Activated CD8-positive, alpha-beta memory T cell treated with anti-CD3 and anti-CD28 coated beads, Interleukin-2, amount 50 U/mL, for 1 hour (primary cell): ENCODE measurements around the gene TPTE2.
"Not testable (repeated sequence)": the region's sequence is repeated elsewhere in the genome, so short reads cannot be mapped to it uniquely, and the experiment has no call there.

Experiments used
- DNase-seq: peaks from one replicate; pipeline ENCODE4 v3.0.0-alpha.2; 2020; ENCODE audit errors: extremely low read depth

TPTE2 gene

DNA sequence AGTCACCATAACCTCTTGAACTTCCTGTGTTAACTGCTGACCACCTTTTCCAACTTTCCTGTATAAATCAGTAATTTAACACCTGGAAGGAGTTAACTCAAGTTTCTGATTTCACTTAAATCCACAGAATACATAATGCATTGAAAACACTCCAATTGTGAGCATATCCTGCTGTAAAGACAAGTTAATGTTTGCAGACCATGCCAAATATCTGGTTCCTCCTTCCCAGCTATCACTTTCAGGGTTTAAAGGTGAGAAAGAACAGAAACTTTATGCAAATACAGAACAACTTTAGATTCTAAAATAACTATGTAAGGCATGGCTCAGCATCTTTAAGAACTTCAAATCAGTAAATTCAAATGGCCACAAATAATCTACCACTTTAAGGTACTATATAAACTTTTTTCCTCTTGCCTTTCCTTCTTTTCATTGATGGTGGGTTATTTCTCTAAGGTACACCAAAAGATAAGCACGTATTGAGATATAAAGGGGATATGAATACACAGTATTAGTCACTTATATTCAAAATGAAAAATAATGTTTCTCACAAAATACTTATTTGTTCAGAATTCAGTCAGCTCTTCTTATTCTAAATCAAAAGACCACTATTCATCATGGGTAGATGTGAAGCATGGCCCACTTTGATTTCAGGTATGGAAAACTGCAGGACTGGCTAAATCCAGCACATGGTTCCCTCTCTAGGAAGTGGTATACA lies 6.6 kb upstream of the TPTE2 start:
- no peak for DNase-seq

DNA sequence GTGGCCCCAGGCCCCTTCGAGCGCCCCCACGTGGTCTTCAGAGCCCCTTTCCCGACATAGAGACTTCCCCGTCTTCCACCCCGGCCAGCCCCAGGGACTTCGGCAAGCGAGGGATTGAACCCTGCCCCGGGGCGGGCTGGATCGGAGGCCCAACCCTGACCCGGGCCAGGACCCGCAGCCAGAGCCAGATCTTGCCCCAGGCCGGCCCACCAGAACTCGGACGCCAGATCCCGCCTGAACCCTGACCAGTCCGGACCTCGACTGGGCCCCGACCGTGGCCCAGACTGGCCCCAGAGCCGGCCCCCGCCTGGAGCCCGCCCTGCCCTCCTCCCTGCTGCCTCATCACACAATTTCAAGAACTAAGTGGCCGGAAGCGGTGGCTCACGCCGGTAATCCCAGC lies 253 bp upstream of the TPTE2 start:
- DNase-seq = no peak

DNA sequence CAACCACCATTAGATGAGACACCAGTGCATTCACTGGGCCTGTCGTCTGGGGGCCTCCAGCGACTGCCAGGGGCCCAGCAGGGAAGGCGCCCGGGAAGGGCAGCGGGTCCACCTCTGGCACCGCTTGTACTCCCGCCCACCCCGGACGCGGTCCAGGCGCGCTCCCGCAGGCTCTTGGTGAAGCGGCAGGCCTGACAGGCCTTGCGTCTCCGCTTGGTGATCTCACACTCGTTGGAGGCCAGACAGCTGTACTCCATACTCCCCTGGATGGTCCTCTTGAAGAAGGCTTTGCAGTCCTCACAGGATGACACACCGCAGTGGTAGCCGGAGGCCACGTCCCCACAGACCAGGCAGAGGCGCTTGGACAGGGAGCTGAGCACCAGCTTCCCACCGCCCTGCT lies 660 bp downstream of the TPTE2 start:
- not testable (repeated sequence) for DNase-seq

DNA sequence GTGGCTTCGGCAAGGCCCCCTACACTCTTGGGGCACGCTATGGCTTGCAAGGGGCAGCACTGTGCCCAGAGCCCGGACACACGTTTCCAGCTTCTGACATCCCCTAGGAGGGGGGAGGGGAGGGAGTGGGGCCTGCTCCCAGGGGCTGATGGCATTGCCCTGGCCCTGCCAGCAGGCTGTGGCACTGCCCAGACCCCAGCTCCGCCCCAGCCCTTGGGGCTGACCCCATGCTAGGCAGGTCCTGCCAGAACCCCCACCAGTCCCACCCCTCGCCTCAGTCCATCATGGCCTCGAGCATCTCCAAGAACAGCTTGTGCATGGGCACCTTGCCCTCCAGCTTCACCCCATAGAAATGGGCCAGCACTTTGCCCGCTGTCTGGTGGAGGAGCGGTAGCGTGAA lies 1.6 kb downstream of the TPTE2 start:
- not testable (repeated sequence) for DNase-seq

DNA sequence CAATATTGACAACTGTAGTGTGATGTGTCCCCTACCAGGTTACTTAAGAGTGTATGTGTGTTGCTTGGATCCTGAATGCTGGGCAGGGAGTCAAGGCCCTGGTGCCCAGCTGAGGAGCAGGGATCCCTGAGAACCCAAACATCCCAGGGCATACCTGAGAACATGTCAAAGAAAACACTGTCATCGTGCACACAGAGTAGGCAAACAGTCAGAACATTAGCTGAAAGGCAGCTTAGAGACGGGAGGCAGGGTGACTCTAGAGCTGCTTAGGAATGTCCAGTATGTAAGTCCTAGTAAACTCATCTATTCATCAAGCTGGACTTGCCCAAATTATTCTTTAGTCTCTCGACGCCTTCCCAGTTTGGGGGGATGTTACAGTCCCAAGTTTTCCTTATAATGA lies 4.0 kb downstream of the TPTE2 start:
- DNase-seq = not testable (repeated sequence)

DNA sequence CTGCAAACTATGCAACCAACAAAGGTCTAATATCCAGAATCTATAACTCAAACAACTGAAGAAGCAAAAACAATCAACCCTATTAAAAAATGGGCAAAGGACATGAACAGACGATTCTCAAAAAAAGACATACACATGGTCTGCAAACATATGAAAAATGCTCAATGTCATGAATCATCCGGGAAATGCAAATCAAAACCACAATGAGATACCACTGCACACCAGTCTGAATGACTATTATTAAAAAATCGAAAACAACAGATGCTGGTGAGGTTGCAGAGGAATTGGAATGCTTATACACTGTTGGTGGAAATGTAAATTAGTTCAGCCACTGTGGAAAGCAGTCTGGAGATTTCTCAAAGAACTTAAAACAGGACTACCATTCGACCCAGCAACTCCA lies 12.1 kb downstream of the TPTE2 start:
- DNase-seq = not testable (repeated sequence)

DNA sequence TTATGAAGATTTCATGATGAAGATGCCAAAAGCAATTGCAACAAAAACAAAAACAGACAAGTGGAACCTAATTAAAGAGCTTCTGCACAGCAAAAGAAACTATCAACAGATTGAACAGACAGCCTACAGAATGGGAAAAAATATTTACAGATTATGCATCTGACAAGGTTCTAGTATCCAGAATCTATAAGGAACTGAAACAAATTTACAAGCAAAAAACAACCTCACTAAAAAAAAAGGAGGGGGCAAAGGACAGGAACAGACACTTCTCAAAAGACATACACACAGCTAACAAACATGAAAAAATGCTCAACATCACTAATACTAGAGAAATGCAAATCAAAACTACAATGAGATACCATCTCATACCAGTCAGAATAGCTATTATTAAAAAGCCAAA lies 35.7 kb downstream of the TPTE2 start:
- DNase-seq = not testable (repeated sequence)

DNA sequence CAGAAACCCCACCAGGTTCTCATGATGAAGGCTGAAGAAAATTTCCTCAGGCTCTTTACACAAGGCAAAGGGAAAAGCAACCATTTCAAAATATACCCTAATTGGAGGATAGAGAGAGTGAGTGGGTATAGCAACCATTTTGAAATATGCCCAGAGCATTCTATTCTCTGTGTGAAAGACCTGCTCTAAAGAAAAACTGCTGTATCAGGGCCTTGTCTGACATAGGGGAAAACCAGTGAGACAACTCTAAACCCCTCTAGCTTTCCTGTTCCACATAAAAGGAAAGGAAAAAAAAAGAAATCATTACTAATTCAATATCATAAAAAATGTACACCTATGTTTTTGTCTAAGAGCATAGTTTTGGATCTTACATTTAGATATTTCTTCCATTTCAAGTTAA lies 42.3 kb downstream of the TPTE2 start:
- DNase-seq = no peak

DNA sequence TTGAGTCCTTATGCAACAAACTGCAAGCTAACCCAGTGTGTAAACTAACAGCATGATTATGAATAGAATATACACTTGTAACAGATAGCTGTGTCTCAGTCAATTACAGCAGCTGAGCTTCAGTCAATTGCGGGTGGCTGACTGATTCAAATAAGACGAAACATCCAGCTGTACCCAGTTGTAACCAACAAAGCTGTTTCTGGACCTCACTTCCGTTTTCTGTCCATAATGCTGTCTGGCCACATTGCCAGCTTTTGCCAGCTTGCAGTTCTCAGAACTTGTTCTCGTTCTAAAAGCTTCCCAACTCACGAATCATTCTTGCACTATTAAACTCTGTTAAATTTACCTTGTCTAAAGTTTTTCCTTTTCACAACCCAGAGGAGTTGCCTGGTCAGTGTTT lies 53.7 kb downstream of the TPTE2 start:
- DNase-seq = not testable (repeated sequence)

DNA sequence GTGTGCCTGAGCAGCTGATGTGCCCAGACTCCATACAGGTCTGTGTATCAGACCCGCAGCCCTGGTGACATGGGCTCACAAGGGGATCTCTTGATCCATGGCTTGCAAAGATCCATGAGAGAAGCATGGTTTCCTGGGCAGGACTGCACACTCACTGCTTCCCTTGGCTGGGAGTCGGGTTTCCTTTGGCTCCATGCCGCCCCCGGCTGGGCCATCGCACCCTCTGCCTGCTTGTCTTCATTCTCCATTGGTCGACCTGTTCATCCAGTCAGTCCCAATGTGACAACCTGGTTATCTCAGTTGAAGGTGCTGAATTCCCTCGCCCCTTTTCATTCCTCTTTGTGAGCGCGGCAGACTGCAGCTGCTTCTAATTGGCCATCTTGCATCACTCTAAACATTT lies 101.2 kb downstream of the TPTE2 start:
- not testable (repeated sequence) for DNase-seq

DNA sequence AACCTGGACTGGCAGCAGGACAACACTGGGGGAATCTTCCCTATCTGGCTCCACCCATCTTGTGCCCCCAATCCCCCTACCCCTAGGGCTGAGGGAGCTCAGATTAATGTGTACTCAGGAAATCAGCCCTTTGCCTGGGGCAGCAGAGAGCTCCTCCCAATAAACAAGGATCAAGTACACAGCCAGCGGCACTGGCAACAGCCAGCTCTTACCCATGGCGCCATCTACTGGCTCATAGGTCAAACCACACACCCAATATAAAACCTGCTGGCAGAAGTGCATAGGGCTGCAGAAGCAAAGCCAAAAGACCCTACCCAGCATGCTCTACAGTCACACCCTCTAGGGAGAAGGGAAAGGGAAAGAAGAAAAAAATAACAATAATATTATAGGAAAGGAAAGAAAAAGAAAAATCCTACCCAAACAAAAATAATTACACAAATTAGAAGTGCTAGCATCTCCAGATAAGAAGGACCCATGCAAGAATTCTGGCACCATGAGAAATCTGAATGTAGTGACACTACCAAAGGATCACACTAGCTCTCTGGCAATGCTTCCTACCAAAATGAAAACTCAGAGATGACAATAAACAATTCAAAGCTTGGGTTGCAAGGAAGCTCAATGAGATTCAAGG lies 122.2 kb downstream of the TPTE2 start:
- DNase-seq = not testable (repeated sequence)

DNA sequence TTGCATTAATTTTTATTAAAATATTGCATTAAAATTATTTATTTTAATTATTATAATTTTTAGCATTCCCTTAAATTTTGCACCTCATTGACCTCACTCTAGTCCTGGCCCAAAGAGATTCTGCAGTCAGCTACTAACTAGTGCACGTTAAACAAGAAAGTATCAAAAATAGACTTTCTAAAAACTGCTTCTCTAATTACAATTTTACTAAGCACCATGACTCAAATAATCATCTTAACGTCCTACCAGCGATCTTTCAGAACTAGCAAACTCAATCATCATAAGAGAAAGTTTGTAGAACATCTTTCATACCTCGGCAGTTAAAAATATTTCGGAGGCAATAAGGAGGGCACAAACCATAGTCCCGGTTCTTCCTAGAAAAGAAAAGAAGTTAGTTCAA lies 123.6 kb downstream of the TPTE2 start:
- not testable (repeated sequence) for DNase-seq

DNA sequence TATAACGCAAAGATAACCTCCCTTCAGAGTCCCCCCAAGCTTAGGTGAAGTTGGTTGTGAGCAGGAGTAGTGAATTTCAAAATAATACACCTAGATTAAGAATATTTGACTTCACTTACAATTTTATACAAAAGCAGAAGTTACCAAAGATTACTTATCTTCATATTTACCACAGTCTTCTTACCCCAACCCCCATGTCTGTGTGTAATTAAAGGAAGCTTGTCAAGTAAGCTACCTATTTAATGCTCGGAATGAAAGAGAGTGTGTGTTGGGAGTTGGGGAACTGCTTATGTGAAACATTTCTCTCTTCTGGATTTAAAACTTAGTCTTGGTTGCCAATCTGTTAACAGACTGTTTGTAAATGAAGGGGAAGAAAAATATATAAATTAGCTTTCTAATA lies 139.1 kb downstream of the TPTE2 start:
- not testable (repeated sequence) for DNase-seq

DNA sequence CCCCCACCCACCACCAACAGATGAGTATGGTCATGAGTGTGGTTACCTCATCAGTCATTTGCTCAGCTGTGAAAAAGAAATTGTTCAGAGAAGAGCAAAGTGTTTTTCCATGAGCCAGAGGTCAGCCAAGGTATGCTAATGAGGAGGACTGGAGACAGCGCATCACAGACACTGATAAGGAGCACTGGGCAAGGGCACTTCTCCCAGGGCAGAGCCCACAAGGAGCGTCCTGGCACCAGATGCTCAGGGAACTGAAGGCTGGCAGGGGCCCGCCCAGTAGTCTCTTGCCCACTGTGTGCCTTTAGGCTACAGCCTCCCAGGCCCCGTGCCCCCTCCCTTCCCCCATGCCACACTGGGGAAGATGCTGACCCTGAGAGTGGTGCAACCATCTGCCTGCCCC lies 148.8 kb downstream of the TPTE2 start:
- DNase-seq = not testable (repeated sequence)

DNA sequence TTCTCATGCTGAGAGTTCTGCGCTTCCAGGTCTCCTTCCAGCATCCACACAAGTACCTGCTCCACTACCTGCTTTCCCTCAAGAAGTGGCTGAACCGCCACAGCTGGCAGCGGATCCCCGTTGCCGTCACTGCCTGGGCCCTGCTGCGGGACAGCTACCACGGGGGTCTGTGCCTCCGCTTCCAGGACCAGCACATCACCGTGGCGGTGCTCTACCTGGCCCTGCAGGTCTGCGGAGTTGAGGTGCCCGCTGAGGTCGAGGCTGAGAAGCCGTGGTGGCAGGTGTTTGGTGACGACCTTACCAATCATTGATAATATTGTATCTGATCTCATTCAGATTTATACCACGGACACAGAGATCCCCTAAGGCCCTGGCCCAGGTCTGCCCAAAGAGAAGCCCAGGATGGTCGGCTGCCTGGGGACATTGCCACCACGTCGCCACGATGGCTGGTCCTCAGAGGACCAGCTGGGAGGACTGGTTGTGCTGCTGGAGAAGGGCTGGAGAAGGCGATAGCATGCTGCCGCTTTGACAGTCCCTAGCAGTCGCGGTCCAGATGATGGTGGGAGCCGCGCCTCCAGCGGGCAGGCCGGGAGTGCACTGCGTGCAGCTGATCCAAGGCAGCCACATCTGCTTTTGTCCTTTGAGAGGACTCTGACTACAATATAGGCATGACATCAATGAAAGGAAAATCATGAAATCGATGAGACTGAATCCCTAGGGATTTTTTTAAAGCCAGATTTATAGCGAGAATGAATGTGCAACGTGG lies 178.4 kb downstream of the TPTE2 start:
- not testable (repeated sequence) for DNase-seq

DNA sequence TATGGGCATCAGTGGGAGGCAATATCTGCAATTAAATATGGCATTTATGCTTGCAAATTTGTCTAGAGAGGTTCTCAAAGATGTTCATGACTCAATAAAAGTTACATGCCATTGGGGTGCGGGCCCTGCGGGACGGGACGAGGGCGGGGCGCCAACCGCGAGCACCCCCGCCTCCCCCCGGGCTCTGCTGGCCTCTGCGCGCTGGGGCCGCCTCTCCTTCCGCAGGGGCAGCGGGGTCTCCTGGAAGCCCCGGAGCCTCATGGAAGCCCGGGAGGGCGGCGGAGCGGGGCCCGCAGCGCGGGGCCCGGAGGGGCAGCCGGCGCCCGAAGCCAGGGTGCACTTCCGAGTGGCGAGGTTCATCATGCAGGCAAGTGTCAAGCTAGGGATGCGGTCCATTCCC lies 179.2 kb downstream of the TPTE2 start:
- DNase-seq = no peak
